GM19467 (cell line): ENCODE data around the gene ARHGEF26.
"Not testable (repeated sequence)": the region's sequence is repeated elsewhere in the genome, so short reads cannot be mapped to it uniquely, and the experiment has no call there.

Source experiments
- ATAC-seq: cut with Tn5 transposase; IDR thresholded peaks from one replicate; pipeline ENCODE4 v1.9.1; 2021; ENCODE audit warnings: mild to moderate bottlenecking, moderate library complexity; ENCODE audit not compliant: unreplicated experiment

Gene ARHGEF26

GRCh38 chr3:154120961-154121700 is at the start of gene ARHGEF26:
ARHGEF26 (plus strand) TSS chr3:154121390; CDS start chr3:154121993, 603 bp downstream.
- ATAC-seq = peak; percentile 63

- ATAC-seq = no peak
These were observed 46.2 kb upstream of the ARHGEF26 start for GRCh38 chr3:154074966-154075365.

GRCh38 chr3:154078672-154079071 is 42.5 kb upstream of the ARHGEF26 start:
- ATAC-seq = no peak

- no peak for ATAC-seq
These were observed 39.9 kb upstream of the ARHGEF26 start for GRCh38 chr3:154081305-154081704.

- ATAC-seq = no peak
These were observed 36.1 kb upstream of the ARHGEF26 start for GRCh38 chr3:154085071-154085470.

- no peak for ATAC-seq
These were observed 35.4 kb upstream of the ARHGEF26 start for GRCh38 chr3:154085799-154086198.

- no peak for ATAC-seq
These were observed 34.9 kb upstream of the ARHGEF26 start for GRCh38 chr3:154086286-154086685.

GRCh38 chr3:154087756-154088480 is 33.3 kb upstream of the ARHGEF26 start:
- not testable (repeated sequence) for ATAC-seq

GRCh38 chr3:154089421-154090420 is 31.5 kb upstream of the ARHGEF26 start:
- no peak for ATAC-seq

GRCh38 chr3:154094051-154094450 is 27.1 kb upstream of the ARHGEF26 start:
- ATAC-seq = no peak

GRCh38 chr3:154095832-154096421 is 25.3 kb upstream of the ARHGEF26 start:
- no peak for ATAC-seq

GRCh38 chr3:154098376-154098775 is 22.8 kb upstream of the ARHGEF26 start:
- no peak for ATAC-seq

GRCh38 chr3:154100556-154100955 is 20.6 kb upstream of the ARHGEF26 start:
- ATAC-seq = no peak

- ATAC-seq = no peak
These were observed 19.9 kb upstream of the ARHGEF26 start for GRCh38 chr3:154101250-154101649.

- no peak for ATAC-seq
These were observed 19.0 kb upstream of the ARHGEF26 start for GRCh38 chr3:154102225-154102624.

- no peak for ATAC-seq
These were observed 15.8 kb upstream of the ARHGEF26 start for GRCh38 chr3:154105218-154105975.

- ATAC-seq = no peak
These were observed 9.7 kb upstream of the ARHGEF26 start for GRCh38 chr3:154111365-154111935.

- no peak for ATAC-seq
These were observed 8.9 kb upstream of the ARHGEF26 start for GRCh38 chr3:154112146-154112852.

- no peak for ATAC-seq
These were observed 7.6 kb upstream of the ARHGEF26 start for GRCh38 chr3:154113609-154114008.
